RCC 7860 (cell line): Measurements from ENCODE around the gene GLRX.
A peak's percentile ranks its signal among the peaks of the same experiment; 100 is the strongest.

Source experiments
- DNase-seq: peaks from one replicate; pipeline ENCODE4 v3.0.0-alpha.2; 2015; ENCODE audit warnings: low spot score
- FAIRE-seq: peaks from 2 replicates; lab custom pipeline; 2012; peaks lifted over from hg19 to GRCh38; lab: Jason Lieb, UNC

GLRX gene

DNA sequence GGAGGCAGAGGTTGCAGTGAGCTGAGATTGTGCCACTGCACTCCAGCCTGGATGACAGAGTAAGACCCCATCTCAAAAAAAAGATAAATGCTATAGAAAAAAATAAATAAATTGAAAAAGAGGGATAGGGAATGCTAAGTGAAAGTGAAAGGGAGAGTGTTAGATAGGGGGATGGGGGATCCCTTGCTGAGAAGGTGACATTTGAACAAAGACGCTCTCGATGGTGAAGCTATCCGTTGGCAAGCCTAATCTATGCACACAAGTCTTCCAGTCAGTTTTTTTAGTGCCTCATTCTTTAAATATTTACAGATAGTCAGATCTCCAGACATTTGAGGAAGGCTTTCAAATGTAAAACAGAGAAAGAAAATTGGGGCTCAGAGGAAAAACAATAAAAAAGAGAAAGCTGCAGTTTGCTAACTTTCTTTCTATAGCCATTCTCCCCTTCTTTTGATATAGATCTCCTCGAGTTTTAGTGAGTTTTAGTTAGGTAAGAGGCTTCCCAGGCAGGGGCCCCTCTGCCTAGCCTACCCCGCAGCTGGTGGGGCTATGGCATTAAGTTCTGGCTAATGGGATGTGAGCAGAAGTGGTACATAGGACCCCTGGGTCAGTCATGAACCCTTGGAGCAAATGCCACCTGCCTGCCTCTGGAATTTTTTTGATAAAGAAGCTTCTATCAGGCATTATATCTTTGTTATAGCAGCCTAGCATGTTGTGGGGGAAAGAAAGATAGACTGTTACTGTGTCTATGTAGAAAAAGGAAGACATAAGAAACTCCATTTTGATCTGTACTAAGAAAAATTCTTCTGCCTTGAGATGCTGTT, 12.0 kb downstream of the GLRX start:
- FAIRE-seq (no peak), DNase-seq (no peak)

GRCh38 chr5:95809414-95809960, 13.0 kb downstream of the GLRX start:
- DNase-seq (no peak), FAIRE-seq (no peak)

GRCh38 chr5:95808686-95809413, 13.7 kb downstream of the GLRX start:
- DNase-seq = no peak
- FAIRE-seq = no peak

DNA sequence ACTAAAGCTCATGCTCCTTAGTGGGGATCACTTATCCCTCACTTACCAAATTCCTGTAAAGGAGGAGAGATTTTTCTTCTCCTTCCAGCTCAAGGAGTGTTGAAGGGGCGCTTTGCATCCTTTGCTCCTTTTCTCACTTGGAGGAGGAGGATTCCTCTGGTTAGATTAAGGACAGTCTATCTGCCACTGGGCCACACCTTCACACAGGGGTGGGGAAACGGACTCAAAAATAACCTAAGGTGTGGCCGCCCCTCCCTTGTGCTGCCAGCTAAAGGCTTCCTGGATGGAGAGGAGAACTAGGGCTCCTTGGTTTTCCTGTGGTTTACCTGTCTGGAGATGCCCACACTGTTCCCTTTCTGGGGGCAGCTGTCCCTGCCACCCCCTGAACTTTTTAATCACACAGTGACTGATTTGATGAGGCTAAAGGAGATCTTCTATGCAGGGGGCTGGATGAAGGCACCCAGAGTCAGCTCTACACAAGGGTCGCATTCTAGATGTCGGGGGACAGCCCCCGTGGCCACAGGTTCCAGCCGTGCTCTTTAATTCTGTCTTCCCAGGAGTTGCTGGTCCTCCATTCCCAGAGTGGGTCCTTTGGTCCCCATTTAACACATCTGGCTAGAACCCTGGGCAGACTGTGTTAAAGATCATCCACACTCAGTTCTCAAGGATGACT, 14.4 kb downstream of the GLRX start:
- FAIRE-seq (no peak), DNase-seq (no peak)

DNA sequence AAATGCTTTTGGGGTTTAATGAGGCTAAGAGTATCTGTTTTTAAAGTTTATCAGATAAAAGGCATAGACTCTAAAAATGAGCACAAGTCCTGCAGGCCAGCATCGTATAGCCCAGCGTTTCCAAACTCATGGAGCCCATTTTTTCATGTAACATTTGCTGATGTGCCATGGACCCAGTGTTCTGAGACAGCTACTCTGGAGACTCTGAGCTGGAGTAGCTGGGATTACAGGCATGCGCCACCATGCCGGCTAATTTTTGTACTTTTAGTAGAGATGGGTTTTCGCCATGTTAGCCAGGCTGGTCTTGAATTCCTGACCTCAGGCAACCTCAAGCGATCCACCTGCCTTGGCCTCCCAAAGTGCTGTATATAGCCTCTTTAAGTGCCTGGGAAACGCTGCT, 15.8 kb downstream of the GLRX start:
- no peak for DNase-seq
- FAIRE-seq = no peak

DNA sequence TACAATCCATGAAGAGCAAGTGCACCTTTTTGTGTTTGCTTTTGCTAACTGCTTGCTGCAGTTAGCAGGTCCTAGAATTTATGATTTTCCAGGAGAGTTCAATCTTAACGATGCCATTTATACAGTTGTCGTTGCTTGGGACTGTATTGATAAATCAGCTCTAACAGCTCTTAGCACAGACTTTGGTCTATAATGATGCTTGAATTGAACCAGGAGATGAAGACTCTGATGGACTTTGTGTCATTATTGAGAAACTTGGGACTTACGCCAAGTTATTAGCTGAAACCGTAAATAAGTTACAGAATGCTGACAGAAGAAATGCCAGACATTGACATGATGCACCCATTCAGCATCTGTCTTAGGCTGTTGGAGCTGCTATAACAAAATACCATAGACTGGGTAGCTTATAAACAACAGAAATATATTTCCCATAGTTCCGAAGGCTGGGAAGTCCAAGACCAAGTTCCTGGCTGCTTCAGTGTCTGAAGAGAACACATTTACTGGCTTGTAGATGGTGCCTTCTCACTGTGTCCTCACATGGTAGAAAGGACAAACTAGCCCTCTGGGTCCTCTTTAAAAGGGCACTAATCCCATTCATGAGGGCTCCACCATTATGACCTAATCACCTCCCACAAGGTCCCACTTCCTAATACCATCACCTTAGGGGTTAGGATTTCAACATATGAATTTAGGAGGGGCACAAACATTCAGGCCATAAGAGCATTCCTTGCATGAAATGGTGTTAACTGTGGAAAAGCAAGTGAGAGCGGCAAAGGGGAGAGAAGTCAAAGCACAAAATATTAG, 17.6 kb downstream of the GLRX start:
- DNase-seq = no peak
- FAIRE-seq = no peak

- DNase-seq (peak; percentile 43), FAIRE-seq (no peak)
Observed at GRCh38 chr5:95803271-95804148, 19.0 kb downstream of the GLRX start.

DNA sequence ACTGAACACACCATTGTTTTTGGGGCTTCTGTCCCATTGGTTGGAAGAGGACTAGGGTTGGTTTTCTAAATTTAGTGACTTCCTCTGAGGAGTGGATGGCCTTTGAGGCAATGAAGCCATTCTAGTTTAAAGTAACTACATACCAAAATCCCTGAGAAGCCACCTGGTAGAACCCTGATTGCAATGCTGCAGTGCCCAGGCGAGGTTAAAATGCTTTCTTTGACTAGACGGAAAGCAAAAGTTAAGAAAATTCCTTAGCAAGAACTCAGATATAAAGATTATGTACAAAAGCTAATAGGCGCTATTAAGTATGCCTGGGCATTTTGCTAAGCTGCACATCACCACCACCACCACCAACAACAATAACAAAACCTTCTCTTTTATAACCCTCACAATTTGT, 20.6 kb downstream of the GLRX start:
- no peak for DNase-seq
- FAIRE-seq = no peak

GRCh38 chr5:95801532-95801931, 21.0 kb downstream of the GLRX start:
- no peak for FAIRE-seq
- no peak for DNase-seq

- FAIRE-seq (no peak), DNase-seq (no peak)
Observed at GRCh38 chr5:95800553-95800952, 22.0 kb downstream of the GLRX start.

DNA sequence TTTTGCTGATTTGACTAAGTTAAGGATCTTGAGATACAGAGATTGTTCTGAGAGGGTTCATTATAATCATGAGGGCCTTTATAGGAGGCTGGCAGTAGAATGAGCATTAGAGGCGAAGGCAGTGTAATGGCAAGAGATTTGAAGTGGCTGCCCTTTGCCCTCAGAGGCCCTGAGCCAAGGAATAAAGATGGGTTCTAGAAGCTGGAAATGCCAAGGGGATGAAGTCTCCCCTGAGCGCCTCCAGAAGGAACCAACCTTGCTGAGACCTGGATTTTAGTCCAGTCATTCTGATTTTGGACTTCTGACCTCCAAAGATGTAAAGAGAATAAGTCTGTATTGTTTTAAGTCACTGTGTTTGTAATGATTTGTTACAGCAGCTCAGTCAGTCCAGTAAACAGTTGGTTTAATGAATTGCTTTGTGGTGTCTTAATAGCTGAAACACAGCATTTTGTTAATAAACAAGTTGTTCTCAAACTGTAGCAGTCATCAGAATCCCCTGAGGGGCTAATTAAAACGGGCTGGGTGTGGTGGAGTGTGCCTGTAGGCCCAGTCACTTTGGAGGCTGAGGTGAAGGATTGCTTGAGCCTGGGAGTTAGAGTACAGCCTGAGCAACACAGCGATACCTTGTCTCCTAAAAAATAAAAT, 23.2 kb downstream of the GLRX start:
- FAIRE-seq (no peak), DNase-seq (no peak)

DNA sequence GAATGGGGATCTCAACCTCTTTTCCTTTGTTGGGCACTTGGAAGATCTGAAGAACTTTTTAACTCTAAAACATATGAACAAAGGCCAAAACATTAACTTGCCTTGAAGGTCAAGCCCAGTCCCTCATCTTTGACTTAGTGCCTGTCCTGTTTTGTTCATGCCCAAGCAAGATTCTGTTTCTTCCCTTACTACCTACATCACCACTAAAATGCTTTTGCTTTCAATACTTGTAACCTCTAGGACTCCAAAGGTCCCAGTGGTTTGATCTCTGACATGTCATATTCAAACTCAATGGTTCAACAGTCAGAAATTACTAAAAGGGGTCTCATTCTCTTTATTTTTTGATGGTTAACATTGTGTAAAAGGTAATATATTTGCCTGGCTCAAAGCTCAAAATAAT, 24.0 kb downstream of the GLRX start:
- DNase-seq (no peak), FAIRE-seq (no peak)

DNA sequence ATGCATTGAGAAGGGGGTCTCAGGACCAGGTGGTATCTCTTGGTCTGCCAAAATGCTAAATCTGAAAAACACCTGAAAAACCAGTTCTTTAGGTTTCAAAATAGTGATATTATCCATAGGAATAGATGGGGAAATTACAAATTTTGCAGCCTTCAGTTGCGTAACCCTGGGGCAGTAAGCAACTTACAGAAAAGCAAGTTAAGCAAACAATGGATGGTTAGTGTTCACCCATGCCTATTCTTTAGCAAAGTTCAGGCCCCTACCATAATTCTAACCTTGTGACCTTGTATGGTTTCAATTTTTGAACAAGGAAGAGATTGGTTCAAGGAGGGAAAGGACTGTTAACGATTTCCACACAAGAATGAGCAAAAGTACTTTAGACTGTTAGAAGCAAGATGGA, 24.5 kb downstream of the GLRX start:
- no peak for FAIRE-seq
- DNase-seq = no peak

DNA sequence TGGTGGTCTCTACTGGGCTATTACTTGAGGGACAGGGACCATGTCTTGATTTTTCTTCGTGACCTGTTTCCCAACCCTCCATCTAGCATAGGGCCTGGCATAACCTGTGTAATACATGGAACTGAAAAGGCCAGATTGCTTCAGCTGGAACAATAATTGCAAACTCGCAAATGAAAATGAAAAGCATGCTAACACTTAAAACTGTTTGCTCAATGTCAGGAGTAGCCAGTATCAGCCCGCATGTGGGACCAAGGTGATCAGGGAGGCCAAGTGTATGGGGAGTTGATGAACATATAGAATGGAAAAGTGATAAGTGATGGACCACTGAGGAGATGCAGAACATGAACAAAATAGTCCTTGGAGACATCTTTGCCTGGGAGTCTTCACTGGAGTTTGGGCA, 25.2 kb downstream of the GLRX start:
- DNase-seq (no peak), FAIRE-seq (no peak)

- FAIRE-seq = no peak
- DNase-seq = no peak
Observed at GRCh38 chr5:95794070-95794516, 28.4 kb downstream of the GLRX start.

- DNase-seq (no peak), FAIRE-seq (no peak)
Observed at GRCh38 chr5:95791751-95792150, 30.8 kb downstream of the GLRX start.

GRCh38 chr5:95788493-95788892, 34.0 kb downstream of the GLRX start:
- DNase-seq (no peak), FAIRE-seq (no peak)

DNA sequence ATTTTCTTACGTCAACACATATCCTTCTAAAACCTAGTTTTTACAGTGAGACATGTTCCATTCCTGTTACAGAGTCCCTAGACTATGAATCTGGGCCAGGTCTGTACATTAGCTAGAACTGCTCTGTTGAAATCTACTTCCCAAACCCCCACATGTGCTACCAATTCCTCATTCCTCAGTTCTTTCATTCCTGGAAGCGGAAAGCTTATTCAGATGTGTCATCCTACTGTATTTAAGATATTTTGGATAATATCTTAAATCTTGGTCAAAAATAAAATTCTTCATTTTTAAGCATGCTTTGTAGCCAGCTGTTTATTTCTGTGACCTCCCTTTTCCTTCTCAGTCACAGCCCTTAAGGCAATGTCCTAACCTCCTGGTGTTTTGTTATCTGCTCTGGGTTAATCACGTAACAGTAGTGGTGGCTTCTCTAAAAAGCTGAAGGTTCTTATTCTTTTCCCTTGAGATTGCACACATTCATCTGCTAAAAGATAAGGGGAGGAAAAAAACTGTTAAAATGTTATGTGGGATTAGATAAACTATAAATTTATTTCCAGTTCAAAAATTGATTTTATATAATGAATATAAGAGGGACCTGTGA, 35.6 kb downstream of the GLRX start:
- no peak for FAIRE-seq
- no peak for DNase-seq
